GM18499 (cell line): ENCODE results near the gene CNTNAP2.
"Not testable (repeated sequence)": the region's sequence is repeated elsewhere in the genome, so short reads cannot be mapped to it uniquely, and the experiment has no call there.

Experiments used
- ATAC-seq: cut with Tn5 transposase; IDR thresholded peaks from one replicate; pipeline ENCODE4 v1.9.1; 2021; ENCODE audit warnings: moderate number of reproducible peaks; ENCODE audit not compliant: insufficient read depth, unreplicated experiment

CNTNAP2 gene

GRCh38 chr7:147756300-147756699 is 1639.7 kb downstream of the CNTNAP2 start:
- no peak for ATAC-seq

DNA sequence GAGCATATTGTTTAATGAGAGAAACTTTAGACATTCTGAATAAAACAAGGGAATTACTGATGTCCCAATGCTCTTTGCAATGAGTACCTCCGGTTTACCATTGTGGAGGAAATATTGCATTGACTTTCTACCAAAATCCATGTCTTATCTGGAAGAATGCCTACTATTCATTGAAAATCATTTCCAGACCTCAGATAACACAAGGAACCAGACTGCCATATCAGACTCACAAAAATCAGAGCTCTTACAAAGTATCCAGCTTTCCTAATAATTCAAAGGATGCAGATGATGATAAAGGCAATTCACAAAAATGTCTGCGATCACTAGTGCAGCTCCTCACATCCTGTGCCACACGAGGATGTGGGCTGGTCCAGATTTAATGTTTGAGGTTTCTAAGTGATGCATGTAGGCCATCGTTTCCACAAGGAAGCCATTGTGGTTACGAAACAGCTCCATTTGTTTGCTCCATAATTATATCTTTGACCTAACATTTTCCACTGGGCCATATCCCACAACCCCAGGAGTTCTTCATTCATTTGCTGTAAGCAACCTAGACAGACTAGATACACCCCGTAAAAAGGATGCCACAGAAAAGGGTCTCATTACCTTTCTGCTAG is 1642.8 kb downstream of the CNTNAP2 start:
- no peak for ATAC-seq

DNA sequence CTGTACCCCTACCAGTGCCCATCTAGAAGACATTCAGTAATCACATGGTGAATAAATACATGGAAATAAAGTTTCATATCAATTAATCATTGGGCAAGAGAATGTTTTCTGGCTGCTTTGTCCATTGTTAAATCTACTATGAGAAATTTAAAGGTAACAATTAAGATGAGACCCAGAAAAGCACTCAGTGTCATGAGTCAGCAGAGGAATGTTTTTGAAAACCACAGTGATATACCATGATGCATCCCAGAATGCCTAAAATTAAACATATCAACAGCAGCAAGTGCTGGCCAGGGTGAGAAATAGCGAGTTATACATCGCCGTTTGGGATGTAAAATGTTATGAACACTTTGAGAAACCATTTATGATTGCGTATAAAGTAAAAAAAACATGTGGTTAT is 1648.7 kb downstream of the CNTNAP2 start:
- ATAC-seq = no peak

- ATAC-seq = no peak
These were observed 1654.7 kb downstream of the CNTNAP2 start for GRCh38 chr7:147771344-147771743.

DNA sequence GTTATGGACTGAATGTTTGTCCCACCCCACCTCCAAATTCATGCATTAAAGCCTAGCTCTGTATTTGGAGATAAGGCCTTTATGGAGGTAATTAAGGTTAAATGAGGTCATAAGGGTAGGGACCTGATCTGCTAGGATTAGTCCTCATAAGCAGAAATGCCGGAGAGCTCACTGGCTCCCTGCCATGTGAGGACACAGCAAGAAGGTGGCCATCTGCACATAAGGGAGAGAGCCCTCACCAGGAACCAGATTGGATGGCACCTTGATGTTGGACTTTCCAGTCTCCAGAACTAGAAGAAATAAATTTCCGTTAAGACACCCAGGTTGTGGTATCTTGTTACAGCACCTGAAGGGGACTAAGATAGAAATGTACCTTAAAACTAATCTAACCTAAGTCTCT is 1657.9 kb downstream of the CNTNAP2 start:
- no peak for ATAC-seq

GRCh38 chr7:147775516-147776284 is 1659.1 kb downstream of the CNTNAP2 start:
- ATAC-seq = no peak

DNA sequence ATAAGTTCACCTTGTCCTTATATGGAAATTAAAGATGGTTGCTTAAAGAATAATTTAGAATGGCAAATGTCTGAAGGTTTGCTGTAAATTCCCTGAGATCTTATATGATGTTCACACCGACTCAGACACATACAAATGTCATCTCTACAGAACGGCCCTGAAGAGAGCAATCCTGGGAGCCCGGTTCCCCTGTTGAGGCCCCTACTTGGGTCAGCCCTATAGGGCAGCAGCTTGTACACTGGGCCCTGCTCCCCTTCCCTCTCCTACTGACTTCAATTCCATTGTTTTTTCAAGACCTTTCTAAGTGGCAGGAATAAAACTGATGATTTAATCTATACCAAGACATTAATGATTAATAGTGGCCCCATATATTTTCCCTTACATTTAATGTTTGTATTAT is 1660.7 kb downstream of the CNTNAP2 start:
- ATAC-seq = no peak

DNA sequence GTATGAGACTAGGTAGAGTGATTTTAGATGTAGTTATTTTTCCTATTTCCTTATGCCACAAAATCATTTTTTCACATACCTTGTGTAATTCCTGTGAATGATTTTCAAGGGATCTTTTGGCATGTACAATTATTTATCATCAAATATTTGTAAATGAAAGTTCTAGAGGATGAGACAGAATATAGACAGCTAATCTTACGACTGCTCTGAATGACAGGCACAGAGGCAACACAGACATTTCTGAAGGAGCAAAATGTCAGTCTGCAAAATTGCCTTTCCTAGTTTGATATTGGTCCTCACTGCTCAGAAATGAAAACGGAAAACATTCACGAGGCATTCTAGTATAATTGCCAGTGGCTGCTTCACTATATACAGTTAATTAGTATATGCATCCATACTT is 1663.3 kb downstream of the CNTNAP2 start:
- no peak for ATAC-seq

- no peak for ATAC-seq
These were observed 1680.0 kb downstream of the CNTNAP2 start for GRCh38 chr7:147796581-147796980.

DNA sequence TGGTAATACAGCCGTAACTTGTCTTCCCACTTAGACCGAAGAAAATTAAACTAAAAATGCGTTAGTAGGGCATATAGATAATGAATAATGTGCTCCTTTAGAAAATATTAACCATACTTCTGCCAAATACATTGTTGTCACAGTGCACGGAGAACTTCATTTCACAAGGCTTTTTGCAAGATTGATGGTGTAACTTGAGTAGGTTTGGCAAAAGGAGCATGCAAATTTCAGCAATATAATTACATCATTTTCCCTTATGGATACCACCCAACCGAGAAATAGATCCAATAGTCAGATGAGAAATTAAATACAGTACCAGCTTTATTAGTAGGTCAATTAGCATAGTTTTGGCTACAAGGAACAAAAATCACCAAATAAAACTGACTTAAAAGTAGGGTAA is 1681.4 kb downstream of the CNTNAP2 start:
- no peak for ATAC-seq

DNA sequence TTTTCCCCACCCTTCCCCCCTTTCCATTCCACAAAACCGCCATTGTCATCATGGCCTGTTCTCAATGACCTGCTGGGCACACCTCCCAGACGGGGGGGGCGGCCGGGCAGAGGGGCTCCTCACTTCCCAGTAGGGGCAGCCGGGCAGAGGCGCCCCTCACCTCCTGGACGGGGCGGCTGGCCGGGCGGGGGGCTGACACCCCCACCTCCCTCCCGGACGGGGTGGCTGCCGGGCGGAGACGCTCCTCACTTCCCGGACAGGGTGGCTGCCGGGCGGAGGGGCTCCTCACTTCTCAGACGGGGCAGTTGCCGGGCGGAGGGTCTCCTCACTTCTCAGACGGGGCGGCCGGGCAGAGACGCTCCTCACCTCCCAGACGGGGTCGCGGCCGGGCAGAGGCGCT is 1685.2 kb downstream of the CNTNAP2 start:
- not testable (repeated sequence) for ATAC-seq

GRCh38 chr7:147803151-147803550 is 1686.5 kb downstream of the CNTNAP2 start:
- ATAC-seq = no peak

- ATAC-seq = no peak
These were observed 1687.0 kb downstream of the CNTNAP2 start for GRCh38 chr7:147803606-147804005.

DNA sequence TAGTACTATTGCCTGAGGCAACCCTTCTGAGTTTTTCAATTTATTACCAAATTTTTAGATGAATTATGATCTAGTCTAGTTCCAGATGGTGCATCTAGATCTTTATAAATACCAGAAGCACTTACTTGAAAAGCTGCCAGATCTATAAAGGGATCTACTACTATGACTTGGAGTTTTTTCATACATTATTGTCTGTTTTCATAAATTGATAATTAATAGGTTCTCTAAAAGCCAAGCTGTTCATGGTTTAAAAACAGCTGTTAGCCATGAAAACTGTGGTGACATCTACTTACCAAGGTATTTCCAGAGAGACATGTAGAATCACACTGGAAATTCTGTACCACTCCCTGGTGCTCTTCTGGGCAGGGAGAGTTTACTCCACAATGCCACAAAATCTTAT is 1687.4 kb downstream of the CNTNAP2 start:
- no peak for ATAC-seq

DNA sequence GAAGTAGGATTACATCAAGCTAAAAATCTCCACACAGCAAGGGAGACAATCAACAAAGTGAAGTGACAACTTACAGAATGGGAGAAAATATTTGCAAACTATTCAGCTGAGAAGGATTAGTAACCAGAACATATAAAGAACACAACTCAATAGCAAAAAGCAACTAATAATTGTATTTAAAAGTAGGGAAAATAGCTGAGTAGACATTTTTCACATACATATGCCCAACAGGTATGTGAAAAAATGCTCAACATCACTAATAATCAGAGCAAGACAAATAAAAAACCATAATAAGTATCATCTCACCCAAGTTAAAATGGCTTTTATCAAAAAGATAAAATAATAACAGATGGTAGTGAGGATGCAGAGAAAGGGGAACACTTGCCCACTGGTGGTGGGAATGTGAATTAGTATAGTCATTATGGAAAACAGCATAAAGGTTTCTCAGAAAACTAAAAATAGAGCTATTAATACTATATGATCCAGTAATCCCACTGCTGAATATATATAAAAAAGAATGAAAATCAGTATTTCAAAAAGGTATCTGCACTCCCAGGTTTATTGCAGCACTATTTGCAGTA is 1689.5 kb downstream of the CNTNAP2 start:
- ATAC-seq = no peak

DNA sequence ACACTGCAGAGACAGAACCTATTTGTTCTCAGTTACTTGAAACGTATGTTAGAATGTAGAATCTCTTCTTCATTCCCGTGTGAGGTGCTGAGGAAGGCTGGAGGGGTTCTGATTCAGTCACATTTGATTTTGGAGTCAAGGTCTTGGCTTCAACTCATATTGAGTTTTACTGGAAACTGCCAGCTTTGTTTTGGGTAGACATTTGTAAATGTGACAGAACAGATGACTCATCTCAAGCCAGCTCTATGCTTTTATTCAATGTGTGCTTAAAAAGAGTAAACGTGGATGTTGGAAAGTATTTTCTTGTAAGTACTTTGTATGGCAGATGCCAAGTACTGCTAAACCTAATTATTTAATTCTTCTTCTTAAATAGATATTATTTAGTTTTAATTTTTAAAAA is 1693.2 kb downstream of the CNTNAP2 start:
- ATAC-seq = no peak

GRCh38 chr7:147810269-147810668 is 1693.7 kb downstream of the CNTNAP2 start:
- no peak for ATAC-seq

DNA sequence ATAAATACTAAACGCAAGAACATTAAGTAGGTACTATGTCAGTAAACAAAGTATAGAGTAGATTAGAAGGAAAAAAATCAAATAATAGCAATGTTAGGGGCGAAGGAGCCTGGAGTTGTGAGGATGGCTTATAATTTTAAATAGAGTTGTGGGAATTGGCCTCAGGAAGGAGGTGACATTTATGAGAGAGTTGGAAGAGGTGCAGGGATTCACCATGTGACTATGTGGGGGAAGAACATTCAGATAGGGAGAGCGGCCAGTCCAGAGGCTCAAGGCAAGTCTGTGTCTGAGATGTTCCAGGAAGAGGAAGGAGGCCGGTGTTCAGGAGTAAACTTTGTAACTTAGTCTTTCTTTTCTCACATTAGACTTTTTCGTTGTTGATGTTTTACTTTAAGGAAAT is 1695.3 kb downstream of the CNTNAP2 start:
- ATAC-seq = no peak

- no peak for ATAC-seq
These were observed 1696.7 kb downstream of the CNTNAP2 start for GRCh38 chr7:147813316-147813715.

- ATAC-seq = no peak
These were observed 1701.7 kb downstream of the CNTNAP2 start for GRCh38 chr7:147818317-147818716.

- ATAC-seq = no peak
These were observed 1708.1 kb downstream of the CNTNAP2 start for GRCh38 chr7:147824671-147825070.

- no peak for ATAC-seq
These were observed 1712.4 kb downstream of the CNTNAP2 start for GRCh38 chr7:147829016-147829415.
